AG10803 (cell line): ENCODE results near the gene TUBB3.

Experiments
- DNase-seq: peaks from one replicate; pipeline ENCODE4 v3.0.0; 2010; ENCODE audit warnings: low read depth
- H3K4me3 ChIP-seq: 2 replicates; pipeline ENCODE4 v1.5.1; 2011; ENCODE audit warnings: mild to moderate bottlenecking, low read length, control low read depth
- TF ChIP-seq, protein P1 (sequence below): conservative IDR thresholded peaks from 2 replicates; pipeline ENCODE4 v1.5.1; 2011; ENCODE audit warnings: mild to moderate bottlenecking, low read length, control low read depth, inconsistent platforms

TUBB3 gene

DNA sequence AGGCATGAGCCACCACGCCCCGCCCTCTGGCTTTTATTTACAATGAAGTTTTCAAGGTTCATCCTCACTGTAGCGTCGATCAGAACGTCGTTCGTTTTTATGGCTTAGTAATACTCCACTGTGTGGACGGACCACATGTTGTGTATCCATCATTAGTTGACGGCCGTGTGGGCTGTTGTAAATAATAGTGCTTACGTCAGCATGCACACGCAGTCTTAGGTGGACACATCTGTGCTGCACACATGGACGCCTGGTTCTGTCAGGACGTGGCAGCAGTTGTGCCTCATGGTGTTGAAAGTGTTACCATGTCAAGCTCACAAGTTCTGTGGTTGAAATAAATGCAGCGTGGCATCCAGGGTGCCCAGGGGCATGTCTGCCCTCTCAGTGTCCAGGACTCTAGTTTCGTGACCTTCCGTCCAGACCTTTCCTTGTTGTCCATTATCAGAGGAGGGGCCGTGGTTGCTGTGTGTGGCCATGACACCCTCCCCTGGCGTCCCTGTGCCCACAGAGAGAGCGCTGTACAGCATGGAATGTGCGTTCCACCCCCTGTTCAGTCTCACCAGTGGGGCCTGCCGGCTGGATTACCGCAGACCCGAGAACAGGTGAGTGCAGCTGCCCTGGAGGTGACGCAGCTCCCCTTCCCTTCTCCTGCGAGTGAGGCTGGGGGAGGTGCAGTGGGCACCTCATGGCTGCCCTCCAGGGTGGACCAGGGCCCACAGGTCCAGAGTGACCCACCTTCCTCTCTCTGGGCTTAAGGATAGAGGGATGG, 27.5 kb upstream of the TUBB3 start:
- TF ChIP-seq, protein P1, sequence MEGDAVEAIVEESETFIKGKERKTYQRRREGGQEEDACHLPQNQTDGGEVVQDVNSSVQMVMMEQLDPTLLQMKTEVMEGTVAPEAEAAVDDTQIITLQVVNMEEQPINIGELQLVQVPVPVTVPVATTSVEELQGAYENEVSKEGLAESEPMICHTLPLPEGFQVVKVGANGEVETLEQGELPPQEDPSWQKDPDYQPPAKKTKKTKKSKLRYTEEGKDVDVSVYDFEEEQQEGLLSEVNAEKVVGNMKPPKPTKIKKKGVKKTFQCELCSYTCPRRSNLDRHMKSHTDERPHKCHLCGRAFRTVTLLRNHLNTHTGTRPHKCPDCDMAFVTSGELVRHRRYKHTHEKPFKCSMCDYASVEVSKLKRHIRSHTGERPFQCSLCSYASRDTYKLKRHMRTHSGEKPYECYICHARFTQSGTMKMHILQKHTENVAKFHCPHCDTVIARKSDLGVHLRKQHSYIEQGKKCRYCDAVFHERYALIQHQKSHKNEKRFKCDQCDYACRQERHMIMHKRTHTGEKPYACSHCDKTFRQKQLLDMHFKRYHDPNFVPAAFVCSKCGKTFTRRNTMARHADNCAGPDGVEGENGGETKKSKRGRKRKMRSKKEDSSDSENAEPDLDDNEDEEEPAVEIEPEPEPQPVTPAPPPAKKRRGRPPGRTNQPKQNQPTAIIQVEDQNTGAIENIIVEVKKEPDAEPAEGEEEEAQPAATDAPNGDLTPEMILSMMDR = no peak
- H3K4me3 ChIP-seq = no peak overlapping the region
- DNase-seq = no peak

DNA sequence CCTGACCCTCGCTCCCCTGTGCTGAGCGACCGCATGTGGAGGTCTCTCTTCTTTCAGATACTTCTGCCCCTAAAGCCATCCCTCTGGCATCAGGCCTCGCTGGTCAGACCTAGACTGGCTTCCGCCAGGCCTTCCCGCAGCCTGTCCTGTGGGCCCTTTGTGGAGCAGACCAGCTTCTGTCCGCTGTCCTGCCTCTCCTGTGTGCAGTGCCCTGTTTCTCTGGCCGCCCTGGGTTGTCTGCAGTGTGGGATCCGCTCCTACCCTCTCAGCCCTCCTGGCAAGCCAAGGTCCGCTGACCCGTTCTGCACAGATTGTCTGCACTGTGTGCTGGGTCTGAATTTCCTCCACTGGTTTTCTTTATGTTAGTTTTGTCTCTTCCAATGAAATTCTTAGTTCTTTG, 25.9 kb upstream of the TUBB3 start:
- H3K4me3 ChIP-seq = no peak overlapping the region
- TF ChIP-seq, protein P1 = no peak
- DNase-seq = no peak

DNA sequence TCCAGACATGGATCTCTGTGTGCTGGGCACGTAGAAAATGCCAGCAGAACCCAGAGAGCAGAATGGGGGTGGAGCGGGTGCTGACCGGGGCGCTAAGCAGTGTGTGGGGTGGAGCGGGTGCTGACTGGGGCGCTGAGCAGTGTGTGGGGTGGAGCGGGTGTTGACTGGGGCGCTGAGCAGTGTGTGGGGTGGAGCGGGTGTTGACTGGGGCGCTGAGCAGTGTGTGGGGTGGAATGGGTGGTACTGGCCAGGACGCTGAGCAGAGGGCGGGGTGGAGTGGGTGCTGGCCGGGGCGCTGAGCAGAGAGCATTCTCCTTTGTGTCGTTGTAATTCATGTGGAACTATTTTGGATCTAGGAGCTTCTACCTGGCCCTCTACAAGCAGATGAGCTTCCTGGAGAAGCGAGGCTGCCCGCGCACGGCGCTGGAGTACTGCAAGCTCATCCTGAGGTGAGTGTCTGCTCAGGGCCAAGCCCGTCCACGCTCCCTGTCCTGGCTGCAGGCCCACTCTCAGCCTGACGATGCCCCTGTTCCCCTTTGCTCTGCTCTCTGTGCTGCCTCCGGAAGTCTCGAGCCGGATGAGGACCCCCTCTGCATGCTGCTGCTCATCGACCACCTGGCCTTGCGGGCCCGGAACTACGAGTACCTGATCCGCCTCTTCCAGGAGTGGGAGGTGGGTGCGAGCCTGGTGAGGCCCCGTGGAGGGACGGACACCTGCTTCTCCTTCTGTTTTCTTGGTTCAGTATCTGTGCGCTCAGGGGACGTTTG, 24.8 kb upstream of the TUBB3 start:
- no peak for DNase-seq
- TF ChIP-seq, protein P1 = no peak
- H3K4me3 ChIP-seq = no peak overlapping the region

DNA sequence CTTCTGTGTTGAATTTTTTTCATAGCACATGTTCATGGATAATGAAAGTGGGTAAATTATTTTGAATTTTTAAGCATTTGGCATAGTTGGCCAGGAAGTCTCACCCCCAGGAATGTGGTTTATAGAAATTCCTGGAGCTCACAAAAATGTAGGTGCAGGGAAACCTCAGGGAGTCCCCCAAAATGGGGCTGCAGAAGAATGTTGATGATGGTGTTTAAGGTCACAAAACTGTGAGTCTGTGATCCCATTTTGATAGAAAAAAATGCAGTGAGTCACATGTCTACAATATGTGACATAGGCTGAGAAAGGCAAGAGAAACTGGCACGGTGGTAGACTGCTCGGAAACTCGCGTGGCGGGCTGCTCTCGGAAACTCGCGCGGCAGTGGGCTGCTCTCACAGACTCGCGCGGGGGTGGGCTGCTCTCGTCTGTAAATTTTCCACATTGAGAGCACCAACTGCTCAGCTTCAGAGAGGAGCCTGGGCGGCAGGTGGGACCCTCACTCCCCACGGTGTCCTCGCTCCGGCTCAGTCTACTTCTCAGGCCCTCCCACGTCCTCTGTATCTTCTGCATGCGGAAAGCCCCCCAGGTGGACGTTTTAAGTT, 23.2 kb upstream of the TUBB3 start:
- H3K4me3 ChIP-seq = no peak overlapping the region
- TF ChIP-seq, protein P1 = no peak
- no peak for DNase-seq

DNA sequence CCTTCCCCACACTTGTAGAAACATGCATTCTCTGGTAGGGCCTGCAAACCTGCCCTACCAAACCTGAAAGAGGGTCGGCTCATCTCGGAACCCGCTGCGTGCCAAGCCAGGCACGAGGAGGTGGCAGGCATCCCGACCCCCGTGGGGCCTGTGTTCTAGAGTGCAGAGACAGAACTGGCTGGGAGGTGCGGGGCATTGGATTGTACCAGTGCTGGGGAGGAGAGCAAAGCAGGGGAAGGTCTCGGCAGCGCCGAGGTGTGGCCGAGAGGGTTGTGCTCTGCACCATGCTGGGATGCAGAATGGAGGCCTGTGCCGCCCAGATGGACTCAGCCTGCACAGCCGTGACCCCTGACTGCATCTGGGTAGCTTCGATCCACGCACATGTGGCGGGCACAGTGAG, 22.3 kb upstream of the TUBB3 start:
- TF ChIP-seq, protein P1 = no peak
- no peak overlapping the region for H3K4me3 ChIP-seq
- no peak for DNase-seq

DNA sequence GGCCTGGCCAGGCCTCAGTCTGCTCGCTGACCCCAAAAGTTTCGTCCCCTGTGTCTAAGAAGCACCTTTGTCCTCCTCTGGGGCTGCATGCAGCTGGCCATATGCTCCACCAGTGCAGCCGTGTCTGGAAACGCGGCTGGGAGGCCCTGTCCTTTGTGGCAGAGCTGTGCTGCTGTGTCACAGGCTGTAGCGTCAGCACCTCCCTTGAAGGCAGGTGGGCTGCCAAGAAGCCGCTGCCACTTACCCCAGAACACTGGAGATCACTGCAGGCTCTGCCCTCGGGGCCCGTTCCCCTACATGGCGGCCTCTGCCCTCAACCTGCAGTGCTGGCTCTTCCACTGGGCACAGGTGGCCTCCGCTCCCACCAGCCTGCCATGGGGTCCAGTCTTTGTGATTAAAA, 20.2 kb upstream of the TUBB3 start:
- no peak for DNase-seq
- TF ChIP-seq, protein P1 = no peak
- H3K4me3 ChIP-seq = no peak overlapping the region
